K562 (cell line): ENCODE results near the gene OSCAR. TPM values are rescaled to one million over a fixed set of nuclear protein-coding genes. Genes with fewer than 3 reads are reported as not detected.

Experiments
- ATAC-seq: fragments of 200-7000 bp; cut with Tn5 transposase; 3 replicates; pipeline ENCODE4 v1.9.1; 2020; ENCODE audit warnings: moderate library complexity
- BruUV-seq: library from RNA; stranded (reverse); fragments of 400-500 nt; replicated peaks from 2 replicates; lab custom pipeline; 2021; lab: Mats Ljungman, UMichigan
- CTCF ChIA-PET: fragments of 300-600 bp; formaldehyde crosslinking; extraction: SDS; loops from one replicate; lab custom pipeline; 2021; ENCODE audit warnings: low intra/inter-chr PET ratio; lab: Yijun Ruan, JAX
- POLR2A ChIA-PET: fragments of 300-600, 350-650 bp; sonication (Branson Sonifier 250); formaldehyde crosslinking; extraction: SDS; loops from one replicate; lab custom pipeline; 2021; ENCODE audit warnings: antibody characterized with exemption, inconsistent platforms; lab: Yijun Ruan, JAX
- DNase-seq, 4 experiments: peaks; one replicate each; pipeline versions ENCODE4 v3.0.0 to v3.0.0-alpha.2; 2011 to 2018; ENCODE audit warnings: low spot score in 3 of 4, mixed read lengths in 3 of 4; ENCODE audit errors: extremely low read depth in 1 of 4
- FAIRE-seq: peaks from 2 replicates; lab custom pipeline; 2011; peaks lifted over from hg19 to GRCh38; lab: Jason Lieb, UNC
- H2AFZ ChIP-seq: 2 replicates; pipeline ENCODE4 v1.6.0; 2011; ENCODE audit warnings: low read depth, low read length, control low read depth, inconsistent platforms
- H3K27ac ChIP-seq: fragments of 200-600 bp; 3 replicates; pipeline ENCODE4 v1.8.0; 2011; ENCODE audit warnings: low read depth, mild to moderate bottlenecking, control low read depth, inconsistent platforms, low read length, moderate library complexity, mixed read lengths; ENCODE audit errors: extremely low read depth
- H3K27me3 ChIP-seq, 2 experiments: fragments of 300-600 bp in 1 of 2; 2 replicates in 1 of 2; 3 replicates in 1 of 2; pipeline versions ENCODE4 v1.6.0 to v1.8.0; 2011; ENCODE audit warnings: inconsistent platforms in 2 of 2, low read length in 2 of 2, mild to moderate bottlenecking in 1 of 2, mixed read lengths in 1 of 2, moderate library complexity in 1 of 2; ENCODE audit not compliant: control insufficient read depth in 2 of 2, insufficient read depth in 2 of 2
- H3K36me3 ChIP-seq: fragments of 300-600 bp; 3 replicates; pipeline ENCODE4 v1.8.0; 2011; ENCODE audit warnings: mild to moderate bottlenecking, low read length, inconsistent platforms; ENCODE audit not compliant: control insufficient read depth, insufficient read depth
- H3K4me1 ChIP-seq, 2 experiments: fragments of 200-600 bp in 1 of 2; replicated peaks in 1 of 2; 2 replicates in 1 of 2; 3 replicates in 1 of 2; pipeline versions ENCODE4 v1.5.1 to v1.8.0; 2011; ENCODE audit warnings: inconsistent platforms in 2 of 2, low read length in 2 of 2, mild to moderate bottlenecking in 1 of 2, mixed read lengths in 1 of 2, moderate library complexity in 1 of 2; ENCODE audit not compliant: control insufficient read depth in 2 of 2, insufficient read depth in 2 of 2
- H3K4me2 ChIP-seq: 2 replicates; pipeline ENCODE4 v1.6.1; 2011; ENCODE audit warnings: low read length, control low read depth, inconsistent platforms, mixed read lengths; ENCODE audit not compliant: insufficient read depth
- H3K4me3 ChIP-seq: fragments of 200-600 bp; sonication (generic), shearing (Covaris generic); 2 replicates; pipeline ENCODE4 v1.5.1; 2016; ENCODE audit warnings: control low read depth, inconsistent platforms
- H3K79me2 ChIP-seq: fragments of 200-600 bp; 3 replicates; pipeline ENCODE4 v1.8.0; 2011; ENCODE audit warnings: low read length, inconsistent platforms; ENCODE audit not compliant: control insufficient read depth, insufficient read depth
- H3K9ac ChIP-seq, 2 experiments: 2 replicates each; pipeline versions ENCODE4 v1.6.0 to v1.6.1; 2011; ENCODE audit warnings: low read depth in 2 of 2, low read length in 2 of 2, control low read depth in 1 of 2, inconsistent platforms in 1 of 2, mild to moderate bottlenecking in 1 of 2, mixed read lengths in 1 of 2; ENCODE audit not compliant: insufficient read depth in 1 of 2
- H3K9me1 ChIP-seq: one replicate; pipeline ENCODE4 v1.6.0; 2011; ENCODE audit warnings: inconsistent platforms, mild to moderate bottlenecking, low read length, moderate library complexity; ENCODE audit not compliant: control insufficient read depth, insufficient read depth
- H3K9me3 ChIP-seq: replicated peaks from 2 replicates; pipeline ENCODE4 v1.5.1; 2011; ENCODE audit warnings: low read depth, low read length, inconsistent platforms; ENCODE audit not compliant: control insufficient read depth, insufficient read depth
- H4K20me1 ChIP-seq: replicated peaks from 2 replicates; pipeline ENCODE4 v1.6.1; 2011; ENCODE audit warnings: low read length, inconsistent platforms, mixed read lengths; ENCODE audit not compliant: control insufficient read depth, insufficient read depth
- POLR2G ChIP-seq: fragments of 200-400 bp; formaldehyde crosslinking; IDR thresholded peaks from 2 replicates; pipeline ENCODE4 v1.6.1; 2017; ENCODE audit warnings: low read depth, mild to moderate bottlenecking, antibody characterized with exemption, low read length, moderate library complexity
- RB1 ChIP-seq: fragments of 450-650 bp; IDR thresholded peaks from 2 replicates; pipeline ENCODE4 v1.6.1; 2017; ENCODE audit warnings: low read depth, mild to moderate bottlenecking
- RBFOX2 ChIP-seq: fragments of 200-400 bp; formaldehyde crosslinking; IDR thresholded peaks from 2 replicates; pipeline ENCODE4 v1.6.1; 2017; ENCODE audit warnings: low read depth, mild to moderate bottlenecking, low read length, moderate library complexity
- RBM14 ChIP-seq: fragments of 200-400 bp; formaldehyde crosslinking; IDR thresholded peaks from 2 replicates; pipeline ENCODE4 v1.6.1; 2018; ENCODE audit warnings: low read depth, mild to moderate bottlenecking, low read length, moderate library complexity, borderline replicate concordance; ENCODE audit not compliant: insufficient read depth
- ZKSCAN1 ChIP-seq: fragments of 150-350 bp; IDR thresholded peaks from 2 replicates; pipeline ENCODE4 v1.6.1; 2016; ENCODE audit warnings: low read depth, low read length
- ZNF12 ChIP-seq: sonication (generic); formaldehyde crosslinking; IDR thresholded peaks from 2 replicates; pipeline ENCODE4 v1.4.0; 2020; ENCODE audit warnings: mild to moderate bottlenecking, missing genetic modification reagents
- ZNF140 ChIP-seq: fragments of 250-450 bp; sonication (Bioruptor Pico); IDR thresholded peaks from 2 replicates; pipeline ENCODE4 v1.8.0; 2021; ENCODE audit warnings: moderate library complexity, mild to moderate bottlenecking, inconsistent platforms
- ZNF644 ChIP-seq: fragments of 200-800 bp; sonication (Bioruptor generic); IDR thresholded peaks from 2 replicates; pipeline ENCODE4 v1.6.1; 2016; ENCODE audit warnings: low read depth, missing genetic modification characterization, missing compliant biosample characterization
- WGBS: fragments of 100-300 bp; shearing (Covaris generic); methylation state at CpG from one replicate; pipeline ENCODE4 v1.1.6; 2016; ENCODE audit warnings: low coverage, mixed read lengths; ENCODE audit not compliant: insufficient coverage; ENCODE audit errors: missing lambda C conversion rate; 5-methylcytosine and 5-hydroxymethylcytosine counted together
- in situ Hi-C: fragments of 300-500 bp; cut with MboI; formaldehyde crosslinking; loops from 4 replicates; pipeline ENCODE4 v1.15.0; 2018; ENCODE audit warnings: inconsistent platforms, mixed read lengths
- intact Hi-C: fragments of 100-400 bp; cut with micrococcal nuclease; formaldehyde crosslinking; loops from 2 replicates; pipeline ENCODE4 v1.14.2; 2022
- polyA plus RNA-seq, 8 experiments: library from polyadenylated mRNA; depleted of rRNA in 4 of 8; stranded (reverse) in 5 of 8; unstranded in 3 of 8; fragments of >200 nt; fragmentation: Nextera tagmentation in 2 of 8; fragmentation: Illumina TruSeq in 1 of 8; extraction: Ambion mirVana in 2 of 8; extraction: Trizol in 1 of 8; gene quantifications; 2 replicates each; pipeline versions ENCODE4 v1.2.1 to v1.2.3, GENCODE V29; 2011 to 2014; ENCODE audit warnings: inconsistent platforms in 1 of 8, missing spikeins in 1 of 8
- total RNA-seq, 7 experiments: library from RNA; depleted of rRNA in 6 of 7; stranded (reverse); fragments of >200 nt in 6 of 7; fragmentation: Illumina TruSeq in 2 of 7; extraction: Trizol in 2 of 7; gene quantifications; 2 replicates each; pipeline versions ENCODE4 v1.2.1 to v1.2.3, GENCODE V29; 2011 to 2021; ENCODE audit warnings: low replicate concordance in 1 of 7
- TF ChIP-seq, protein P1 (sequence below): fragments of 450-650 bp; IDR thresholded peaks from 2 replicates; pipeline ENCODE4 v1.6.1; 2016; ENCODE audit warnings: mild to moderate bottlenecking, moderate library complexity
- TF ChIP-seq, protein P2 (sequence below): fragments of 450-650 bp; IDR thresholded peaks from 2 replicates; pipeline ENCODE4 v1.6.1; 2016; ENCODE audit warnings: antibody characterized with exemption

OSCAR gene
- total and polyA plus RNA-seq, 9 of the 15 experiments (the other 6 are each of a cell fraction or from before 2014, with no cell fraction given), result 0.09 to 0.62 (median 0.13) TPM; not detected in 5

- Histone ChIP-seq H3K27me3 (no peaks in the 10 kb centered on the region), H3K9me3 (no peaks in the 10 kb centered on the region), H2AFZ (no peak overlapping the region), H3K36me3 (peaks cover 69% of the 10 kb centered on the region; the same call in 2 of the 3 replicates), H3K4me1 (peaks cover 0 to 27% of the 10 kb centered on the region in 2 experiments; a peak in 3 of 5 replicates), H3K9ac (peak overlapping the region in 1 of 2 experiments; percentile 35; a peak in 1 of 4 replicates)
- BruUV-seq, result no TSS peak
- POLR2A ChIA-PET, result interaction anchor here (1.1 kb wide), 1 partner anchor 8 kb away, joined by 7 read pairs; the partner anchor contains the start of genes PRPF31 and TFPT
- peak; percentile 34; the same call in 1 of the 2 replicates for TF ChIP-seq POLR2G
- TF ChIP-seq, protein P1, sequence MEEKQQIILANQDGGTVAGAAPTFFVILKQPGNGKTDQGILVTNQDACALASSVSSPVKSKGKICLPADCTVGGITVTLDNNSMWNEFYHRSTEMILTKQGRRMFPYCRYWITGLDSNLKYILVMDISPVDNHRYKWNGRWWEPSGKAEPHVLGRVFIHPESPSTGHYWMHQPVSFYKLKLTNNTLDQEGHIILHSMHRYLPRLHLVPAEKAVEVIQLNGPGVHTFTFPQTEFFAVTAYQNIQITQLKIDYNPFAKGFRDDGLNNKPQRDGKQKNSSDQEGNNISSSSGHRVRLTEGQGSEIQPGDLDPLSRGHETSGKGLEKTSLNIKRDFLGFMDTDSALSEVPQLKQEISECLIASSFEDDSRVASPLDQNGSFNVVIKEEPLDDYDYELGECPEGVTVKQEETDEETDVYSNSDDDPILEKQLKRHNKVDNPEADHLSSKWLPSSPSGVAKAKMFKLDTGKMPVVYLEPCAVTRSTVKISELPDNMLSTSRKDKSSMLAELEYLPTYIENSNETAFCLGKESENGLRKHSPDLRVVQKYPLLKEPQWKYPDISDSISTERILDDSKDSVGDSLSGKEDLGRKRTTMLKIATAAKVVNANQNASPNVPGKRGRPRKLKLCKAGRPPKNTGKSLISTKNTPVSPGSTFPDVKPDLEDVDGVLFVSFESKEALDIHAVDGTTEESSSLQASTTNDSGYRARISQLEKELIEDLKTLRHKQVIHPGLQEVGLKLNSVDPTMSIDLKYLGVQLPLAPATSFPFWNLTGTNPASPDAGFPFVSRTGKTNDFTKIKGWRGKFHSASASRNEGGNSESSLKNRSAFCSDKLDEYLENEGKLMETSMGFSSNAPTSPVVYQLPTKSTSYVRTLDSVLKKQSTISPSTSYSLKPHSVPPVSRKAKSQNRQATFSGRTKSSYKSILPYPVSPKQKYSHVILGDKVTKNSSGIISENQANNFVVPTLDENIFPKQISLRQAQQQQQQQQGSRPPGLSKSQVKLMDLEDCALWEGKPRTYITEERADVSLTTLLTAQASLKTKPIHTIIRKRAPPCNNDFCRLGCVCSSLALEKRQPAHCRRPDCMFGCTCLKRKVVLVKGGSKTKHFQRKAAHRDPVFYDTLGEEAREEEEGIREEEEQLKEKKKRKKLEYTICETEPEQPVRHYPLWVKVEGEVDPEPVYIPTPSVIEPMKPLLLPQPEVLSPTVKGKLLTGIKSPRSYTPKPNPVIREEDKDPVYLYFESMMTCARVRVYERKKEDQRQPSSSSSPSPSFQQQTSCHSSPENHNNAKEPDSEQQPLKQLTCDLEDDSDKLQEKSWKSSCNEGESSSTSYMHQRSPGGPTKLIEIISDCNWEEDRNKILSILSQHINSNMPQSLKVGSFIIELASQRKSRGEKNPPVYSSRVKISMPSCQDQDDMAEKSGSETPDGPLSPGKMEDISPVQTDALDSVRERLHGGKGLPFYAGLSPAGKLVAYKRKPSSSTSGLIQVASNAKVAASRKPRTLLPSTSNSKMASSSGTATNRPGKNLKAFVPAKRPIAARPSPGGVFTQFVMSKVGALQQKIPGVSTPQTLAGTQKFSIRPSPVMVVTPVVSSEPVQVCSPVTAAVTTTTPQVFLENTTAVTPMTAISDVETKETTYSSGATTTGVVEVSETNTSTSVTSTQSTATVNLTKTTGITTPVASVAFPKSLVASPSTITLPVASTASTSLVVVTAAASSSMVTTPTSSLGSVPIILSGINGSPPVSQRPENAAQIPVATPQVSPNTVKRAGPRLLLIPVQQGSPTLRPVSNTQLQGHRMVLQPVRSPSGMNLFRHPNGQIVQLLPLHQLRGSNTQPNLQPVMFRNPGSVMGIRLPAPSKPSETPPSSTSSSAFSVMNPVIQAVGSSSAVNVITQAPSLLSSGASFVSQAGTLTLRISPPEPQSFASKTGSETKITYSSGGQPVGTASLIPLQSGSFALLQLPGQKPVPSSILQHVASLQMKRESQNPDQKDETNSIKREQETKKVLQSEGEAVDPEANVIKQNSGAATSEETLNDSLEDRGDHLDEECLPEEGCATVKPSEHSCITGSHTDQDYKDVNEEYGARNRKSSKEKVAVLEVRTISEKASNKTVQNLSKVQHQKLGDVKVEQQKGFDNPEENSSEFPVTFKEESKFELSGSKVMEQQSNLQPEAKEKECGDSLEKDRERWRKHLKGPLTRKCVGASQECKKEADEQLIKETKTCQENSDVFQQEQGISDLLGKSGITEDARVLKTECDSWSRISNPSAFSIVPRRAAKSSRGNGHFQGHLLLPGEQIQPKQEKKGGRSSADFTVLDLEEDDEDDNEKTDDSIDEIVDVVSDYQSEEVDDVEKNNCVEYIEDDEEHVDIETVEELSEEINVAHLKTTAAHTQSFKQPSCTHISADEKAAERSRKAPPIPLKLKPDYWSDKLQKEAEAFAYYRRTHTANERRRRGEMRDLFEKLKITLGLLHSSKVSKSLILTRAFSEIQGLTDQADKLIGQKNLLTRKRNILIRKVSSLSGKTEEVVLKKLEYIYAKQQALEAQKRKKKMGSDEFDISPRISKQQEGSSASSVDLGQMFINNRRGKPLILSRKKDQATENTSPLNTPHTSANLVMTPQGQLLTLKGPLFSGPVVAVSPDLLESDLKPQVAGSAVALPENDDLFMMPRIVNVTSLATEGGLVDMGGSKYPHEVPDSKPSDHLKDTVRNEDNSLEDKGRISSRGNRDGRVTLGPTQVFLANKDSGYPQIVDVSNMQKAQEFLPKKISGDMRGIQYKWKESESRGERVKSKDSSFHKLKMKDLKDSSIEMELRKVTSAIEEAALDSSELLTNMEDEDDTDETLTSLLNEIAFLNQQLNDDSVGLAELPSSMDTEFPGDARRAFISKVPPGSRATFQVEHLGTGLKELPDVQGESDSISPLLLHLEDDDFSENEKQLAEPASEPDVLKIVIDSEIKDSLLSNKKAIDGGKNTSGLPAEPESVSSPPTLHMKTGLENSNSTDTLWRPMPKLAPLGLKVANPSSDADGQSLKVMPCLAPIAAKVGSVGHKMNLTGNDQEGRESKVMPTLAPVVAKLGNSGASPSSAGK, result no peak
- TF ChIP-seq ZKSCAN1, result no peak
- TF ChIP-seq RB1, result no peak
- no peak for TF ChIP-seq ZNF644 (tag)
- no peak for TF ChIP-seq ZNF12 (CRISPR knock-in tag)
- no peak for TF ChIP-seq ZNF140 (CRISPR knock-in tag)
- TF ChIP-seq RBFOX2, result peak; percentile 45; the same call in 1 of the 2 replicates
- no peak for TF ChIP-seq RBM14
- TF ChIP-seq, protein P2, sequence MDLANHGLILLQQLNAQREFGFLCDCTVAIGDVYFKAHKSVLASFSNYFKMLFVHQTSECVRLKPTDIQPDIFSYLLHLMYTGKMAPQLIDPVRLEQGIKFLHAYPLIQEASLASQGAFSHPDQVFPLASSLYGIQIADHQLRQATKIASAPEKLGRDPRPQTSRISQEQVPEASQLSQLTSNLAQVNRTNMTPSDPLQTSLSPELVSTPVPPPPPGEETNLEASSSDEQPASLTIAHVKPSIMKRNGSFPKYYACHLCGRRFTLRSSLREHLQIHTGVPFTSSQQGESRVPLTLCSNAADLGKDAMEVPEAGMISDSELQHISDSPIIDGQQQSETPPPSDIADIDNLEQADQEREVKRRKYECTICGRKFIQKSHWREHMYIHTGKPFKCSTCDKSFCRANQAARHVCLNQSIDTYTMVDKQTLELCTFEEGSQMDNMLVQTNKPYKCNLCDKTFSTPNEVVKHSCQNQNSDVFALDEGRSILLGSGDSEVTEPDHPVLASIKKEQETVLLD, result no peak
- TF ChIP-seq, all 486 proteins: peak for 2
- Histone ChIP-seq H3K79me2 (peaks cover 24% of the 10 kb centered on the region), H3K4me2 (no peak overlapping the region), H3K4me3 (no peak overlapping the region), H4K20me1 (peaks cover 3% of the 10 kb centered on the region; the same call in 1 of the 2 replicates), H3K27ac (no peak overlapping the region), H3K9me1 (no peaks in the 10 kb centered on the region)
- intact Hi-C loops (no loop called here), in situ Hi-C loops (no loop called here)
- DNase-seq (peak in 1 of 4 experiments; percentile 4), FAIRE-seq (no peak), ATAC-seq (no peak)
- 90% methylated on average over 13 of the region's 15 CpGs for WGBS
- CTCF ChIA-PET, result no interaction called here
Observed at GRCh38 chr19:54106716-54107115, 6.1 kb upstream of the OSCAR start.
